HG02884 (cell line): Measurements from ENCODE around the gene NDUFB8.

Source experiments
- ATAC-seq: cut with Tn5 transposase; IDR thresholded peaks from one replicate; pipeline ENCODE4 v1.9.1; 2021; ENCODE audit warnings: mild to moderate bottlenecking, moderate library complexity; ENCODE audit not compliant: unreplicated experiment

NDUFB8 gene

DNA sequence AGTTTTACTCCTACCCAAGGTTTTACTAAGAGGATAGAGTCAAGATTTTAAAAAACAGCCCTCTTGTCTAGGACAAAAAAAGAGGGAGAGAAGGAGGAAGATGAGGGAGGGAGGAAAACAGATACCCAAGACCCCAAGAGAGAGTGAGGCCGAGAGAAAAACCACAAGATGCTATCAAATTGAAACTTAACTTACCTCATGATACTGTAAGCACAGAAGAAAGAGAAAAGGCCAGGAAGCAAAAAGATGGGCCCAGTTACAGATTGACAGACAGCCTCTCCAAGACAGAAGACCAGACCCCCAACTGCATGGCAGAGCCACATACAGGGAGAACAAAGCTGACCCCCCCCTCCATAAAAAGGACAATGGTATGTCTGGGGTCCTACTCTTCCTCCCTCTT is 21.4 kb downstream of the NDUFB8 start:
- ATAC-seq, result no peak

GRCh38 chr10:100507357-100507732 is 22.3 kb downstream of the NDUFB8 start:
- no peak for ATAC-seq

GRCh38 chr10:100506596-100507356 is 22.9 kb downstream of the NDUFB8 start:
- ATAC-seq, result no peak

DNA sequence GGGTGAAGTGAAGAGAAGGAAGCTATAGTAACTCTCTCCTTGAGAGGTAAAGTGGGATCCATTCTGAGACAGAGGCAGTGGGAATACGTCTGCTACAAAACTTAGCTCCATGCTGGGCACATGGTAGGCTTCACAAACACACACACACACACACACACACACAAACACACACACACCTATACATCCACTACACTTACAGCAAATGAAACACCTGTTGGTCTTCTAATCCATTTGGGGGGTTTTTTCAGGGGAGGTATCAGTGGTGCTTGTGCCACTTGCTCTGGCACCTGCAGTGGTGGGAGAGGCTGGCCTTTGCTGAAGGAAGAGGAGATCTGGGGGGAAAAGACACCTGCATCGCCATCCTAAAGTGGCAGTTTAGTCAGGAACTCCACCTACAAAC is 24.5 kb downstream of the NDUFB8 start:
- ATAC-seq, result no peak

- no peak for ATAC-seq
Observed at GRCh38 chr10:100504096-100504495, 25.6 kb downstream of the NDUFB8 start.

- ATAC-seq, result no peak
Observed at GRCh38 chr10:100502926-100503494, 26.7 kb downstream of the NDUFB8 start.

DNA sequence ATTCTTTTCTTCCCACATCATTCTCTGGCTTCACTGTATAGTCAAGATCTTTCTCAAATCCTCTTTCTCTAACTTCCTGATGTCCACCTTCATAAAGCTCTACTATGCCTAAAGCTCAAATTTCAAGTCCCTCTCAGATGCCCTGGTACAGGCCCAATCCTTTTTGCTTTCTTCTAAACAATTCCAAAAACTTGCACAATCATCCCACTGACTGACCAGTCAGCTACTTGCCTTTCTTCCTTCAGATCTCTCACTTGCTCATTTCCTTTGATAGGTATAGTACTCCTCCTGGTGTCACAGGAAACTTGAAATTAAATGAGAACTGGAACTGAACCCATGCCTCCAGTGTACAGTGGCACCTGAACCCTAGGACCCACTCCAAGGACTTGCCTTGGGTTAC is 28.2 kb downstream of the NDUFB8 start:
- no peak for ATAC-seq

DNA sequence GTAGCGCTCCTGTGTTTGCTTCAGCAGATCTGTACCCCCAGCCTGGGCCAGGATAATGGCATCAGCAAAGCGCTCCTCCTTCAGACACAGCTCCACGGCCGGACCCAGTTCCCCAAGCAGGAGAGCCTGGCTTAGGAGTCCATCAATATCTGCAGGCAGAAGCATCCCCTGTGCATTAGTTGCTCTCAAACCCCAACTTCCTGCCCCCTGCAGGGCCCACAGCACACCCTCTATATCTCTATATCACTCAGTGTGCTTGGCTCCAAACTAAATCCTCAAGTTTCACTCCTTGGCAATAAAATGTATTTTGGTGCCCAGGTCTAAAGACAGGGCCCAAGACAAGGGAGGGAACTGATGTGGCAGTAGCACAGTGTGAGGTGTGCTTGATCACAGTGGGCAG is 31.6 kb downstream of the NDUFB8 start:
- ATAC-seq, result no peak

DNA sequence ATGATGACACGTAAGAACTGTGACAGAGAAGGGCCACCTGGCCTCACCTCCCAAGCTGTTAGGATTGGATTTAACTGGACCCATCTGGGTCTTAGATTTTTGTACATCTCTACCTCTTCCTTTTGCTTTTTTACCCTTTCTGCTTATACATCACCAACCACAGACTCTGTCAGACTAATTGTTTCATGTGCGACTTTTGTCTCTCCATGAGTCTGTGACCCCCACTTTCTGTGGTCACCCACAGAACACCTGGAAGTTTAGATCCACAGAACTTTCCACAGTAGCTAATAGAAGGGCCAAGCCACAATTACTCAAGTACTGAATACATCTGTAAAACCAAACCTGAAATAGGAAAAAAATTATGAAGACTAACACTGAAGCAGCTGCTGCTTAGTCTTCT is 33.1 kb downstream of the NDUFB8 start:
- ATAC-seq, result no peak

DNA sequence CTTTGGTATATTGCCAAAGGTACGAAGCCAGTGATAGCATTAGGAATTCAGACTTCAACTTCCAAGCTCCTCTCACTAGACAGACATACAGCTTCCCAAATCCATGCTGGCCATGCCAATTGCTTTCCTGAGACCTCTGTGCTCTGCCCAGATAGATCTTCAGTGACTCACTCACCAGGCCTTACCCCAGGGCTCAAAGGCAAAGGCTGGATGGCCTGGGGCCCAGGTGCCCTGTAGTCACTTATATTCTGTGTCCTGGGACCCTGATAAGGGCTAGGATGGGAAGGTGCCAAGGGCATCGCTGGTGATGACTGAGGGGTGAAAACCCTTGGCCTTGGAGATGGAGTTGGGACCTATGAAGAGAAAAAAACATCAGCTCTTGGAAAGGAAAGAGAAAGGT is 39.1 kb downstream of the NDUFB8 start:
- no peak for ATAC-seq

GRCh38 chr10:100489396-100489795 is 40.3 kb downstream of the NDUFB8 start:
- ATAC-seq, result no peak

GRCh38 chr10:100487529-100487928 is 42.1 kb downstream of the NDUFB8 start:
- no peak for ATAC-seq

DNA sequence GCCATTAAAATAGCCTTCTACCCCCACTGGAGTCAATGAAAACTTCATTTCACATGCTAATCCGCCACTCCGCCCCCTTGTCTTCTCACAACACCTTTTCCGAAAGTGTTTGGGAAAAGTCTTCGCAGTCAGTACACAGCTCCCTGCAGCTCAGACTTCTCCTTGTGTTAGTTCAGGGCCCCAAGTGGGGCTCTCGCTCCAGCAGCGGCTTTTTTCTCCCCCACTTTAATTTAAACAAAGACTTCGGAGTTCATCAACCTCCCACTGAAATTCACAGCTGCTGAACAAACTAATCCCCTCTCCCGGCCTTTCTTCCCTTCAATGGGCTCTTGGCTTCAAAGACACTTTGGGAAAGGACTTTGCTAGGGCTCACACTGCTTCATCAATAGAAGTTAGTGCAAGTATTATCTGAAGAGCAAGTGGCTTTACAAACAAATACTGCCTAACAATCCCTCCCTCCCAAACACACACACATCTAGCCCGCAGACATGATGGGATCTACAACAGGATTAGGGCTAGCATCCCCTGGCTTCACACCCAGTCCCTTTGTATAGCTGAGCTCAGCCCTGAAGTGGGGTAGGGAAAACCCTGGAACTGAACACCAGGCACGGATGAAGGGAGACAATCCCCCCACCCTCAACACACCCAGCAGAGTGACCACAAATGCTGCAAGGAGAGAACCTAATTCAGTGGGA is 43.7 kb downstream of the NDUFB8 start:
- ATAC-seq, result no peak

DNA sequence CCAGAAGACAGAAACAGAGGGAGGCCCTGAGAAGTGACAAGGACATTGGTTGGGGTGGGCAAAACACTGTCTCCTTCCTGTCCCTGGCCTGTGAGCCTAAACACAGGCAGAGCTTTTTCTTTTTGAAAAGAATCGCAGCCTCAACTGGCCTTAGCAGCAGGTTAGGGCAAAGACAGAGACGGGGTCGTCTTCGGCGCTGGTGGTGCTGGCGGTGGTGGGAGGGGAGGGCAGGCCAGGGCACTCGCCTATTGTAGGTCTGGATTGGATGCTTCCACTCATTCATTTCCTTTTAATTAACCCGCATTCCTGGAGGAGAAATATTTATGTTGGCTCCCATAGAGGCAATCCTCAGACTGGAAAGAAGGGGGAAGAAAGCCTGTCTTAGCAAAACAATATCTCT is 44.3 kb downstream of the NDUFB8 start:
- ATAC-seq, result no peak

- no peak for ATAC-seq
Observed at GRCh38 chr10:100483876-100484666, 45.6 kb downstream of the NDUFB8 start.

DNA sequence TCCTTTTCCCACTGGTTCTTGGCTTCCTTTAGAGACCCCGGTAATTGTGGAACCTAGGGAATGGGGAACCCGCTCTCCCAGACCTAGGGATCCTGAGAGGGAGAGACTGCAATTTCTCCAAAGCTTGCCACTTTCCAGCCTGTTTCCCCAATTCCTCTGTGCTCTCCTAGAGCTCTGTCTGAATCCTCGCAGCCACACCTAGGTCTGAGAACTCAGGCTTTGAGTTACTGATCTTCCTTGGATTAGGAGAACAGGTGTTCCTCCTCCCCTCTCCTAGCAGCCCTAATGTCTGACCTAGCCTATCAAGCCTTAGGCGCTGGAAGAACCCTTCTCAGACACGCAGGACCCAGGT is 46.9 kb downstream of the NDUFB8 start:
- ATAC-seq, result no peak

- no peak for ATAC-seq
Observed at GRCh38 chr10:100482181-100482833, 47.4 kb downstream of the NDUFB8 start.

GRCh38 chr10:100481462-100482081 is 48.1 kb downstream of the NDUFB8 start:
- peak; percentile 99 for ATAC-seq

DNA sequence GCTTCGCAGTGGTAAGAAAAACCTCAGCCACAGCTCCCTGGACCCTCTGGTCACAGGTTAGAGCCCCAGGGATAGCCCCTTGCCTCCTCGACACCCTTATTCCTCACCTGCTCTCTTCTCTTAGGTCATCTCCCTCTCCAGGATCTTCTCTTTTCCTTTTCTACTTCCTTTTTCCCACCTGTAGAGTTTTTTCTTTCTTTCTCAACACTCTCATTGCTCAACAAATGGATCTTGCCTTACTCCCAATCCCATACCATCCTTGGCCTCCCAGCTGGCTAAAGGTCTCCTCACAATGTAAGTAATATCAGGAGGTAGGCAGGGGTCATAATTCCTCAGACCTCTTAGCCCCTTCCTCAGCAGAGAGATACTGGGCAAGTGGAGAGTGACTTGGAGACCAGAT is 49.7 kb downstream of the NDUFB8 start:
- ATAC-seq, result no peak

DNA sequence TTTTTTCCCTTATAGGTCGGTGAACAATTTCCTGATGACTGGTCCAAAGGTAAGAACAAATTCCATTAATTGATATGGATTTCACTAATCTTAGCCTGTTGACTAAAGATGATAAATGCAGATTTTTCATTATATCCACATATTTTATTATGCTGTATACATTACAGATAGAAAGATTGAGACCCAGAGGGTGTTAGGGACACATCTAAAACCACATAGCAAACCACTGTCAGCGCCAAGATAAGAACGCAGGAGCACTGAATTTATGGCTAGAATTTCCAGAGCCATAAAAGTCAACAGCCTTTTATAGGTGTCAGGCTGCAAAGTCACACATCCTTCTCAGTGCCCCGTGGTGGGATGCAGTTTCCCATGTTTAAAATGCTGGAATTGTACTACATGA is 50.6 kb downstream of the NDUFB8 start:
- ATAC-seq, result no peak

- ATAC-seq, result no peak
Observed at GRCh38 chr10:100477970-100478369, 51.7 kb downstream of the NDUFB8 start.
